HFF-Myc (cell line): ENCODE results near the gene STK24.

Experiments used
- DNase-seq: peaks from one replicate; pipeline ENCODE4 v3.0.0-alpha.2; 2011; ENCODE audit warnings: low read depth; ENCODE audit errors: extremely low read depth
- H3K4me3 ChIP-seq: replicated peaks from 2 replicates; pipeline ENCODE4 v1.5.1; 2011; ENCODE audit warnings: low read depth, mild to moderate bottlenecking, control low read depth, low read length
- CTCF ChIP-seq: IDR thresholded peaks from 2 replicates; pipeline ENCODE4 v1.5.1; 2012; ENCODE audit warnings: mild to moderate bottlenecking, low read depth, low read length, control low read depth; ENCODE audit errors: missing control alignments

Gene STK24

GRCh38 chr13:98521461-98522247 lies 55.3 kb downstream of the STK24 start:
- H3K4me3 ChIP-seq, result no peak overlapping the region
- DNase-seq, result no peak
- no peak for TF ChIP-seq CTCF

- H3K4me3 ChIP-seq, result no peak overlapping the region
- no peak for DNase-seq
- TF ChIP-seq CTCF, result no peak
Observed at GRCh38 chr13:98520674-98521449, 56.0 kb downstream of the STK24 start.

- no peak for TF ChIP-seq CTCF
- DNase-seq, result no peak
Observed at GRCh38 chr13:98519976-98520375, 56.9 kb downstream of the STK24 start.

GRCh38 chr13:98517576-98518310 lies 59.2 kb downstream of the STK24 start:
- no peak for DNase-seq
- H3K4me3 ChIP-seq, result no peak overlapping the region
- TF ChIP-seq CTCF, result no peak

More at GRCh38 chr13:98519976-98520375, 56.9 kb downstream of the STK24 start:
- no peak overlapping the region for H3K4me3 ChIP-seq

GRCh38 chr13:98515818-98516465 lies 61.0 kb downstream of the STK24 start:
- DNase-seq, result no peak
- H3K4me3 ChIP-seq, result no peak overlapping the region
- TF ChIP-seq CTCF, result no peak

- no peak overlapping the region for H3K4me3 ChIP-seq
Observed at GRCh38 chr13:98514288-98514687, 62.6 kb downstream of the STK24 start.

More at GRCh38 chr13:98514288-98514687, 62.6 kb downstream of the STK24 start:
- no peak for DNase-seq
- TF ChIP-seq CTCF, result no peak
